Right lobe of liver (tissue), 6 donors: ENCODE results near the gene CDH13. TPM values are rescaled to one million over a fixed set of nuclear protein-coding genes. Genes with fewer than 3 reads are reported as not detected.

Source experiments
- ATAC-seq, 4 donors: fragments of 200-7000 bp; cut with Tn5 transposase; one replicate each; pipeline ENCODE4 v1.9.1; 2020; ENCODE audit warnings: mild to moderate bottlenecking in 4 of 4, moderate library complexity in 4 of 4
- DNase-seq, 3 donors: peaks; one replicate each; pipeline ENCODE4 v3.0.0-alpha.2; 2020
- H3K27ac ChIP-seq, 3 donors: fragments of 200-600 bp; one replicate each; pipeline ENCODE4 v1.8.0; 2022
- H3K27me3 ChIP-seq, 2 donors: fragments of 200-600 bp; one replicate each; pipeline ENCODE4 v1.8.0; 2022
- H3K36me3 ChIP-seq, 4 donors: fragments of 200-600 bp; sonication (generic) in 1 of 4; one replicate each; pipeline versions ENCODE4 v1.5.1 to v1.8.0; 2017 to 2022; ENCODE audit warnings: control low read depth in 1 of 4
- H3K4me1 ChIP-seq, 4 donors: fragments of 200-600 bp; sonication (generic) in 1 of 4; one replicate each; pipeline versions ENCODE4 v1.5.1 to v1.8.0; 2017 to 2022; ENCODE audit warnings: control low read depth in 1 of 4
- H3K4me3 ChIP-seq, 3 donors: fragments of 200-600 bp; one replicate each; pipeline ENCODE4 v1.8.0; 2022
- H3K9me3 ChIP-seq, 4 donors: fragments of 200-600 bp; sonication (generic) in 1 of 4; one replicate each; pipeline versions ENCODE4 v1.5.1 to v1.8.0; 2017 to 2022; ENCODE audit warnings: control low read depth in 1 of 4
- CTCF ChIP-seq, 4 donors: fragments of 200-600 bp in 3 of 4; fragments of 450-650 bp in 1 of 4; IDR thresholded peaks; one replicate each; pipeline versions ENCODE4 v1.5.1 to v1.8.0; 2016 to 2022; ENCODE audit warnings: antibody characterized with exemption in 4 of 4, mild to moderate bottlenecking in 2 of 4
- POLR2A ChIP-seq: fragments of 450-650 bp; IDR thresholded peaks from one replicate; pipeline ENCODE4 v1.6.1; 2017; ENCODE audit warnings: antibody characterized with exemption, mild to moderate bottlenecking
- WGBS: methylation state at CpG from one replicate; pipeline ENCODE4 v1.1.6; 2018; ENCODE audit warnings: low coverage, low lambda C conversion rate; ENCODE audit not compliant: insufficient coverage; ENCODE audit errors: missing lambda C conversion rate; 5-methylcytosine and 5-hydroxymethylcytosine counted together
- intact Hi-C, 2 donors: fragments of 100-400 bp; cut with DNase I; formaldehyde crosslinking; loops; one replicate each; pipeline versions ENCODE4 v1.11.2 to v1.14.1; 2022
- total RNA-seq, 6 experiments: library from RNA; depleted of rRNA in 2 of 6; stranded (reverse); fragments of >200 nt in 2 of 6; fragmentation: NEBNext Ultra II Directional in 3 of 6; extraction: Animal tissue kit (Norgen Biotek cat#: 25700) in 3 of 6; gene quantifications; one replicate each; pipeline versions ENCODE4 v1.1.0 to v1.2.4, GENCODE V29; 2016 to 2023
- donor health status: DM: no; HTN: yes; CAD: no.
- donor health status: DM: no; HTN: no; CAD: no.
- donor health status: DM: no; HTN: no; CAD: no.
- donor health status: DM: no; HTN: yes; CAD: no.
- donor health status: DM: no; HTN: yes; CAD: no.

CDH13 gene
- total RNA-seq, 6 experiments from 2014 or later: 0.13 to 4.6 (median 0.49) TPM

- 39% methylated on average over 8 of the region's 8 CpGs for WGBS
- ATAC-seq (no peak), DNase-seq (no peak)
- H3K4me1 ChIP-seq: no peaks in the 10 kb centered on the region
- no peaks in the 10 kb centered on the region for H3K36me3 ChIP-seq
- TF ChIP-seq POLR2A: no peak
- no peak for TF ChIP-seq CTCF (IDR thresholded peaks at IDR 0.05)
- H3K4me3 ChIP-seq: no peak overlapping the region
- intact Hi-C loops: no loop called here
- no peaks in the 10 kb centered on the region for H3K9me3 ChIP-seq
- no peak overlapping the region for H3K27ac ChIP-seq
- H3K27me3 ChIP-seq: no peaks in the 10 kb centered on the region
Measured at GRCh38 chr16:83002351-83003334, 375.9 kb downstream of the CDH13 start.

- WGBS: 53% methylated on average over 4 of the region's 4 CpGs
- ATAC-seq (no peak), DNase-seq (no peak)
- H3K27ac ChIP-seq: no peak overlapping the region
- TF ChIP-seq POLR2A: no peak
- TF ChIP-seq CTCF (IDR thresholded peaks at IDR 0.05): no peak
- H3K9me3 ChIP-seq: no peaks in the 10 kb centered on the region
- H3K27me3 ChIP-seq: no peaks in the 10 kb centered on the region
- no peaks in the 10 kb centered on the region for H3K36me3 ChIP-seq
- intact Hi-C loops: no loop called here
- no peaks in the 10 kb centered on the region for H3K4me1 ChIP-seq
- H3K4me3 ChIP-seq: no peak overlapping the region
Measured at GRCh38 chr16:83004868-83005652, 378.3 kb downstream of the CDH13 start.

GRCh38 chr16:83005653-83006160, 378.9 kb downstream of the CDH13 start:
- Histone ChIP-seq H3K36me3 (no peaks in the 10 kb centered on the region), H3K9me3 (no peaks in the 10 kb centered on the region), H3K27ac (no peak overlapping the region), H3K4me3 (no peak overlapping the region), H3K27me3 (no peaks in the 10 kb centered on the region), H3K4me1 (no peaks in the 10 kb centered on the region)
- DNase-seq (no peak), ATAC-seq (no peak)
- TF ChIP-seq POLR2A: no peak
- no peak for TF ChIP-seq CTCF (IDR thresholded peaks at IDR 0.05)
- intact Hi-C loops: no loop called here
- 58% methylated on average over 1 of the region's 1 CpG for WGBS

- Histone ChIP-seq H3K27ac (no peak overlapping the region), H3K9me3 (no peaks in the 10 kb centered on the region), H3K4me1 (no peaks in the 10 kb centered on the region), H3K27me3 (no peaks in the 10 kb centered on the region), H3K4me3 (no peak overlapping the region), H3K36me3 (no peaks in the 10 kb centered on the region)
- ATAC-seq (no peak), DNase-seq (no peak)
- WGBS: 49% methylated on average over 12 of the region's 15 CpGs
- TF ChIP-seq CTCF (IDR thresholded peaks at IDR 0.05): no peak
- TF ChIP-seq POLR2A: no peak
- intact Hi-C loops: no loop called here
Measured at GRCh38 chr16:83010776-83011720, 384.3 kb downstream of the CDH13 start.
